Measurements from ENCODE around the gene MIEN1. TPM values are rescaled to one million over a fixed set of nuclear protein-coding genes. Genes with fewer than 3 reads are reported as not detected.

The MIEN1 gene
- total RNA-seq, 1 donor from 2014 or later: 52.7 TPM

DNA sequence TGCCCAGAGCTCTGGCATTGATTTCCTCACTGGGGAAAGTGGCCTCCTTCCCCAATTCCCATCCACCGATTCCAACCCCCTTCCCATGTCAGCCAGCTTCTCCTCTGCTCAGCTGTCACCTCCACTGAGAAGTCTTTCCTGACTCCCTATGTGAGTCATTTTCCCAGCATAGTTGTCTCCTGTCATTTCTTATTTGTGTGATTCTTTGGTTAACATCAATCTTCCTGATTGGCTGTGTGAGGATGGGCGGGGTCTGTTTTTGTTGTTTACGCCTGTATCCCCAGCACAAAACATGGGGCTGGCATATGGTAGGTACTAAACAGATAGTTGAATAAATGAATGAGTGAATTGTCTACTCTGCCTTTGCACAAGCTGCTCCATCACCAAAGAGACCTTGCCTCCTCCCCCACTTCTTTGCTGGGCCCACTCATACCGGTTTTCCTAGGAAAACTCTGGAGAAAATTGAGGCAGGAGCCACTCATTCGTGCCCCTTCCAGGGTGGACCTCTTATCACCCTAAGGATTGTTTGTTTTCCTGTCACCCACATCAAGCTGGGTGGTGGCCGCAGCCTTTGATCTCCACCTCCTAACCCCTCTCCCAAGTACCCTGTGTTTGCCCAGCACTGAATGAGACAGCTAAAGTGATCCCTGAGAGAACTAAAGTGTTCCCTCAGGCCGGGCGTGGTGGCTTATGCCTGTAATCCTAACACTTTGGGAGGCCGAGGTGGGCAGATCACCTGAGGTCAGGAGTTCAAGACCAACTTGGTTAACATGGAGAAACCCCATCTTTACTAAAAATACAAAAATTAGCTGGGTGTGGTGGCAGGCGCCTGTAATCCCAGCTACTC lies 6.2 kb upstream of the MIEN1 start:
- Mint-ChIP-seq H3K9me3 (ENCODE audit: unreplicated experiment) (no peaks in the 10 kb centered on the region), H3K27ac (ENCODE audit: unreplicated experiment) (no peak overlapping the region)

GRCh38 chr17:39735882-39736281 lies 5.5 kb upstream of the MIEN1 start:
- no peak overlapping the region for H3K27ac Mint-ChIP-seq (ENCODE audit: unreplicated experiment)
- H3K4me1 Mint-ChIP-seq (ENCODE audit: unreplicated experiment): peaks cover 26% of the 10 kb centered on the region
- H3K27me3 Mint-ChIP-seq (ENCODE audit: unreplicated experiment): peaks cover 5% of the 10 kb centered on the region
- TF ChIP-seq, protein P1, sequence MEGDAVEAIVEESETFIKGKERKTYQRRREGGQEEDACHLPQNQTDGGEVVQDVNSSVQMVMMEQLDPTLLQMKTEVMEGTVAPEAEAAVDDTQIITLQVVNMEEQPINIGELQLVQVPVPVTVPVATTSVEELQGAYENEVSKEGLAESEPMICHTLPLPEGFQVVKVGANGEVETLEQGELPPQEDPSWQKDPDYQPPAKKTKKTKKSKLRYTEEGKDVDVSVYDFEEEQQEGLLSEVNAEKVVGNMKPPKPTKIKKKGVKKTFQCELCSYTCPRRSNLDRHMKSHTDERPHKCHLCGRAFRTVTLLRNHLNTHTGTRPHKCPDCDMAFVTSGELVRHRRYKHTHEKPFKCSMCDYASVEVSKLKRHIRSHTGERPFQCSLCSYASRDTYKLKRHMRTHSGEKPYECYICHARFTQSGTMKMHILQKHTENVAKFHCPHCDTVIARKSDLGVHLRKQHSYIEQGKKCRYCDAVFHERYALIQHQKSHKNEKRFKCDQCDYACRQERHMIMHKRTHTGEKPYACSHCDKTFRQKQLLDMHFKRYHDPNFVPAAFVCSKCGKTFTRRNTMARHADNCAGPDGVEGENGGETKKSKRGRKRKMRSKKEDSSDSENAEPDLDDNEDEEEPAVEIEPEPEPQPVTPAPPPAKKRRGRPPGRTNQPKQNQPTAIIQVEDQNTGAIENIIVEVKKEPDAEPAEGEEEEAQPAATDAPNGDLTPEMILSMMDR (IDR thresholded peaks at IDR 0.05): no peak
- DNase-seq (ENCODE audit: extremely low spot score, unreplicated experiment): no peak
- no peaks in the 10 kb centered on the region for H3K9me3 Mint-ChIP-seq (ENCODE audit: unreplicated experiment)
- H3K36me3 Mint-ChIP-seq (ENCODE audit: unreplicated experiment): no peaks in the 10 kb centered on the region
- H3K4me3 Mint-ChIP-seq (ENCODE audit: unreplicated experiment): no peak overlapping the region

More for the DNA sequence above, 6.2 kb upstream of the MIEN1 start:
- H3K4me3 Mint-ChIP-seq (ENCODE audit: unreplicated experiment): no peak overlapping the region
- H3K36me3 Mint-ChIP-seq (ENCODE audit: unreplicated experiment): no peaks in the 10 kb centered on the region
- no peak for DNase-seq (ENCODE audit: extremely low spot score, unreplicated experiment)
- peaks cover 5% of the 10 kb centered on the region for H3K27me3 Mint-ChIP-seq (ENCODE audit: unreplicated experiment)
- TF ChIP-seq, protein P1 (IDR thresholded peaks at IDR 0.05): no peak
- H3K4me1 Mint-ChIP-seq (ENCODE audit: unreplicated experiment): peaks cover 27% of the 10 kb centered on the region

GRCh38 chr17:39732586-39732985 lies 2.3 kb upstream of the MIEN1 start:
- TF ChIP-seq, protein P1 (IDR thresholded peaks at IDR 0.05): no peak
- Mint-ChIP-seq H3K27ac (ENCODE audit: unreplicated experiment) (no peak overlapping the region), H3K9me3 (ENCODE audit: unreplicated experiment) (no peaks in the 10 kb centered on the region), H3K4me1 (ENCODE audit: unreplicated experiment) (peaks cover 14% of the 10 kb centered on the region), H3K36me3 (ENCODE audit: unreplicated experiment) (peaks cover 4% of the 10 kb centered on the region), H3K4me3 (ENCODE audit: unreplicated experiment) (peak overlapping the region; percentile 24), H3K27me3 (ENCODE audit: unreplicated experiment) (peaks cover 4% of the 10 kb centered on the region)
- DNase-seq (ENCODE audit: extremely low spot score, unreplicated experiment): no peak

- peak overlapping the region; percentile 81 for H3K27ac Mint-ChIP-seq (ENCODE audit: unreplicated experiment)
- peaks cover 20% of the 10 kb centered on the region for H3K36me3 Mint-ChIP-seq (ENCODE audit: unreplicated experiment)
- no peaks in the 10 kb centered on the region for H3K27me3 Mint-ChIP-seq (ENCODE audit: unreplicated experiment)
- TF ChIP-seq, protein P1 (IDR thresholded peaks at IDR 0.05): no peak
- H3K4me1 Mint-ChIP-seq (ENCODE audit: unreplicated experiment): peaks cover 14% of the 10 kb centered on the region
- peak overlapping the region; percentile 84 for H3K4me3 Mint-ChIP-seq (ENCODE audit: unreplicated experiment)
- no peak for DNase-seq (ENCODE audit: extremely low spot score, unreplicated experiment)
- no peaks in the 10 kb centered on the region for H3K9me3 Mint-ChIP-seq (ENCODE audit: unreplicated experiment)
Observed at GRCh38 chr17:39729280-39729851, 966 bp downstream of the MIEN1 start.

DNA sequence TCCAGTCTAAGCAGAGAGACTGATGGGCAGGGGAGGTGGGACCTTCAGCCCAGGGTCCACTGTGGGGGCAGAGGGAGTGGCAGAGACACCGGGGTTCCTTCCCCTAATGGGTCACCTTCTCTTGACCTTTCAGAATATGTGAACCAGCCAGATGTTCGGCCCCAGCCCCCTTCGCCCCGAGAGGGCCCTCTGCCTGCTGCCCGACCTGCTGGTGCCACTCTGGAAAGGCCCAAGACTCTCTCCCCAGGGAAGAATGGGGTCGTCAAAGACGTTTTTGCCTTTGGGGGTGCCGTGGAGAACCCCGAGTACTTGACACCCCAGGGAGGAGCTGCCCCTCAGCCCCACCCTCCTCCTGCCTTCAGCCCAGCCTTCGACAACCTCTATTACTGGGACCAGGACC lies 2.8 kb downstream of the MIEN1 start:
- Mint-ChIP-seq H3K27ac (ENCODE audit: unreplicated experiment) (no peak overlapping the region), H3K36me3 (ENCODE audit: unreplicated experiment) (peaks cover 20% of the 10 kb centered on the region), H3K27me3 (ENCODE audit: unreplicated experiment) (no peaks in the 10 kb centered on the region), H3K9me3 (ENCODE audit: unreplicated experiment) (no peaks in the 10 kb centered on the region), H3K4me3 (ENCODE audit: unreplicated experiment) (no peak overlapping the region), H3K4me1 (ENCODE audit: unreplicated experiment) (peaks cover 14% of the 10 kb centered on the region)
- no peak for DNase-seq (ENCODE audit: extremely low spot score, unreplicated experiment)
- TF ChIP-seq, protein P1 (IDR thresholded peaks at IDR 0.05): no peak
